HCT116 (cell line): Measurements from ENCODE around the gene BSN. TPM values are rescaled to one million over a fixed set of nuclear protein-coding genes. Genes with fewer than 3 reads are reported as not detected.

Experiments used
- ATAC-seq: fragments of 200-7000 bp; cut with Tn5 transposase; 2 replicates; pipeline ENCODE4 v1.9.1; 2020; ENCODE audit warnings: mild to moderate bottlenecking, moderate library complexity
- BruUV-seq: library from RNA; stranded (reverse); fragments of 400-500 nt; replicated peaks from 2 replicates; lab custom pipeline; 2021; lab: Mats Ljungman, UMichigan
- CTCF ChIA-PET: fragments of 300-600 bp; sonication (Branson Sonifier 250); formaldehyde crosslinking; loops from one replicate; lab custom pipeline; 2021; ENCODE audit warnings: antibody characterized with exemption; lab: Charles Lee
- POLR2A ChIA-PET: fragments of 300-600, 350-600 bp; sonication (Branson Sonifier 250); formaldehyde crosslinking; loops from one replicate; lab custom pipeline; 2021; ENCODE audit warnings: antibody characterized with exemption; lab: Charles Lee
- RAD21 ChIA-PET, 2 experiments: fragments of 300-600 bp; sonication (Branson Sonifier 250); formaldehyde crosslinking; loops; one replicate each; lab custom pipeline; 2023; ENCODE audit warnings: low total read pairs in 2 of 2; ENCODE audit not compliant: uncharacterized antibody in 2 of 2, unreplicated experiment in 2 of 2, low non-redundant PET in 1 of 2; lab: Charles Lee
- DNase-seq: peaks from one replicate; pipeline ENCODE4 v3.0.0-alpha.2; 2010; ENCODE audit warnings: low read depth, low spot score
- H2AFZ ChIP-seq: fragments of 200-600 bp; shearing (Covaris generic), sonication (generic); 2 replicates; pipeline ENCODE4 v1.6.1; 2017; ENCODE audit warnings: low read depth, mixed run types, mixed read lengths, antibody characterized with exemption, low read length; ENCODE audit not compliant: poor library complexity, severe bottlenecking
- H3K27ac ChIP-seq: 2 replicates; pipeline ENCODE4 v1.5.1; 2012; ENCODE audit warnings: low read depth, low read length
- H3K27me3 ChIP-seq: fragments of 200-600 bp; sonication (generic); 2 replicates; pipeline ENCODE4 v1.6.1; 2016; ENCODE audit warnings: mixed run types, low read length, mixed read lengths; ENCODE audit not compliant: insufficient read depth
- H3K36me3 ChIP-seq, 2 experiments: fragments of 200-500 bp in 1 of 2; fragments of 200-600 bp in 1 of 2; sonication (Bioruptor generic) in 1 of 2; sonication (generic) in 1 of 2; 2 replicates each; pipeline versions ENCODE4 v1.5.1 to v1.6.1; 2014 to 2016; ENCODE audit warnings: low read length in 2 of 2, inconsistent platforms in 1 of 2, mixed read lengths in 1 of 2, mixed run types in 1 of 2; ENCODE audit not compliant: insufficient read depth in 2 of 2, control insufficient read depth in 1 of 2
- H3K4me1 ChIP-seq, 2 experiments: fragments of 200-600 bp in 1 of 2; sonication (generic) in 1 of 2; 2 replicates each; pipeline versions ENCODE4 v1.5.1 to v1.6.1; 2012 to 2017; ENCODE audit warnings: low read length in 2 of 2, inconsistent platforms in 1 of 2, mild to moderate bottlenecking in 1 of 2, mixed read lengths in 1 of 2, mixed run types in 1 of 2, moderate library complexity in 1 of 2; ENCODE audit not compliant: insufficient read depth in 2 of 2, control insufficient read depth in 1 of 2
- H3K4me2 ChIP-seq: fragments of 200-600 bp; sonication (generic); 2 replicates; pipeline ENCODE4 v1.6.1; 2017; ENCODE audit warnings: mixed run types, low read length, mixed read lengths
- H3K4me3 ChIP-seq, 2 experiments: fragments of 200-600 bp in 1 of 2; sonication (generic) in 1 of 2; replicated peaks in 1 of 2; 2 replicates each; pipeline ENCODE4 v1.5.1; 2011 to 2016; ENCODE audit warnings: low read length in 2 of 2, control low read depth in 1 of 2, low read depth in 1 of 2, mild to moderate bottlenecking in 1 of 2, mixed read lengths in 1 of 2, mixed run types in 1 of 2
- H3K79me2 ChIP-seq: fragments of 200-600 bp; sonication (generic); 2 replicates; pipeline ENCODE4 v1.6.1; 2017; ENCODE audit warnings: mild to moderate bottlenecking, mixed run types, low read length, moderate library complexity, mixed read lengths; ENCODE audit not compliant: insufficient read depth
- H3K9ac ChIP-seq: fragments of 200-600 bp; sonication (generic); 2 replicates; pipeline ENCODE4 v1.6.1; 2016; ENCODE audit warnings: low read length, mixed read lengths
- H3K9me2 ChIP-seq: fragments of 200-600 bp; sonication (generic), shearing (Covaris generic); 2 replicates; pipeline ENCODE4 v1.6.1; 2017; ENCODE audit warnings: mixed run types, mild to moderate bottlenecking, moderate library complexity; ENCODE audit not compliant: insufficient read depth
- H3K9me3 ChIP-seq, 2 experiments: fragments of 200-500 bp in 1 of 2; fragments of 200-600 bp in 1 of 2; sonication (Bioruptor generic) in 1 of 2; sonication (generic) in 1 of 2; 2 replicates each; pipeline ENCODE4 v1.6.1; 2014 to 2017; ENCODE audit warnings: low read length in 2 of 2, mixed read lengths in 2 of 2, inconsistent platforms in 1 of 2, low read depth in 1 of 2, mild to moderate bottlenecking in 1 of 2, mixed run types in 1 of 2, moderate library complexity in 1 of 2; ENCODE audit not compliant: control insufficient read depth in 1 of 2, insufficient read depth in 1 of 2
- H4K20me1 ChIP-seq: fragments of 200-600 bp; sonication (generic), shearing (Covaris generic); 2 replicates; pipeline ENCODE4 v1.6.1; 2017; ENCODE audit warnings: mixed run types, mild to moderate bottlenecking, moderate library complexity; ENCODE audit not compliant: insufficient read depth
- CBX3 ChIP-seq: IDR thresholded peaks from 2 replicates; pipeline ENCODE4 v1.6.1; 2012; ENCODE audit warnings: low read depth
- CEBPB ChIP-seq: IDR thresholded peaks from 2 replicates; pipeline ENCODE4 v1.6.1; 2012; ENCODE audit warnings: low read depth
- EGR1 ChIP-seq: IDR thresholded peaks from 2 replicates; pipeline ENCODE4 v1.6.1; 2012; ENCODE audit warnings: low read depth
- ELF1 ChIP-seq: IDR thresholded peaks from 2 replicates; pipeline ENCODE4 v1.6.1; 2012; ENCODE audit warnings: low read depth, borderline replicate concordance
- EZH2 ChIP-seq: fragments of 200-600 bp; sonication (generic); IDR thresholded peaks from 2 replicates; pipeline ENCODE4 v1.6.1; 2017; ENCODE audit warnings: antibody characterized with exemption, mixed run types
- EZH2phosphoT487 ChIP-seq: fragments of 200-600 bp; IDR thresholded peaks from 2 replicates; pipeline ENCODE4 v1.6.1; 2018; ENCODE audit warnings: antibody characterized with exemption, borderline replicate concordance
- FOSL1 ChIP-seq: IDR thresholded peaks from 2 replicates; pipeline ENCODE4 v1.6.1; 2012; ENCODE audit warnings: low read depth
- JUND ChIP-seq: IDR thresholded peaks from 2 replicates; pipeline ENCODE4 v1.6.1; 2012
- POLR2A ChIP-seq: IDR thresholded peaks from 2 replicates; pipeline ENCODE4 v1.7.0; 2011; ENCODE audit warnings: borderline replicate concordance; ENCODE audit not compliant: insufficient read depth, insufficient read length; ENCODE audit errors: extremely low read depth
- POLR2AphosphoS5 ChIP-seq: IDR thresholded peaks from 2 replicates; pipeline ENCODE4 v1.6.1; 2011; ENCODE audit warnings: mild to moderate bottlenecking, low read depth, low read length, moderate library complexity
- RAD21 ChIP-seq: IDR thresholded peaks from 2 replicates; pipeline ENCODE4 v1.6.1; 2012; ENCODE audit warnings: low read depth, mild to moderate bottlenecking
- SIN3A ChIP-seq: IDR thresholded peaks from 2 replicates; pipeline ENCODE4 v1.6.1; 2012; ENCODE audit warnings: low read depth
- SP1 ChIP-seq: IDR thresholded peaks from 2 replicates; pipeline ENCODE4 v1.6.1; 2012; ENCODE audit warnings: low read depth
- SRF ChIP-seq: IDR thresholded peaks from 2 replicates; pipeline ENCODE4 v1.6.1; 2012; ENCODE audit warnings: low read depth
- TCF7L2 ChIP-seq: IDR thresholded peaks from 2 replicates; pipeline ENCODE4 v1.7.0; 2011; ENCODE audit warnings: borderline replicate concordance, inconsistent platforms; ENCODE audit not compliant: insufficient read depth, insufficient read length; ENCODE audit errors: extremely low read depth
- YY1 ChIP-seq: IDR thresholded peaks from 2 replicates; pipeline ENCODE4 v1.6.1; 2011; ENCODE audit warnings: low read length, low read depth, moderate library complexity, mild to moderate bottlenecking; ENCODE audit not compliant: insufficient replicate concordance; ENCODE audit errors: extremely low read depth
- ZFX ChIP-seq: fragments of 450-650 bp; IDR thresholded peaks from 2 replicates; pipeline ENCODE4 v1.6.1; 2017
- intact Hi-C: fragments of 100-400 bp; cut with micrococcal nuclease; formaldehyde crosslinking; loops from 2 replicates; pipeline ENCODE4 v1.10.0; 2022
- total RNA-seq: library from RNA; stranded (reverse); gene quantifications from one replicate; pipeline ENCODE4 v1.2.1, GENCODE V29; 2021; ENCODE audit not compliant: unreplicated experiment
- TF ChIP-seq, protein P1 (sequence below): IDR thresholded peaks from 2 replicates; pipeline ENCODE4 v1.6.1; 2012; ENCODE audit warnings: low read depth
- TF ChIP-seq, protein P2 (sequence below), 3 experiments: fragments of 200-600 bp in 1 of 3; sonication (generic) in 1 of 3; IDR thresholded peaks in 2 of 3; conservative IDR thresholded peaks in 1 of 3; 2 replicates each; pipeline ENCODE4 v1.5.1; 2012 to 2017; ENCODE audit warnings: low read depth in 2 of 3, low read length in 2 of 3, antibody characterized with exemption in 1 of 3, borderline replicate concordance in 1 of 3, control low read depth in 1 of 3, mild to moderate bottlenecking in 1 of 3, mixed read lengths in 1 of 3, mixed run types in 1 of 3, moderate library complexity in 1 of 3; ENCODE audit not compliant: insufficient read depth in 1 of 3
- TF ChIP-seq, protein P3 (sequence below): IDR thresholded peaks from 2 replicates; pipeline ENCODE4 v1.6.1; 2012
- TF ChIP-seq, protein P4 (sequence below): IDR thresholded peaks from 2 replicates; pipeline ENCODE4 v1.6.1; 2012

BSN gene
- total RNA-seq, 1 experiment from 2014 or later: 1.5 TPM

DNA sequence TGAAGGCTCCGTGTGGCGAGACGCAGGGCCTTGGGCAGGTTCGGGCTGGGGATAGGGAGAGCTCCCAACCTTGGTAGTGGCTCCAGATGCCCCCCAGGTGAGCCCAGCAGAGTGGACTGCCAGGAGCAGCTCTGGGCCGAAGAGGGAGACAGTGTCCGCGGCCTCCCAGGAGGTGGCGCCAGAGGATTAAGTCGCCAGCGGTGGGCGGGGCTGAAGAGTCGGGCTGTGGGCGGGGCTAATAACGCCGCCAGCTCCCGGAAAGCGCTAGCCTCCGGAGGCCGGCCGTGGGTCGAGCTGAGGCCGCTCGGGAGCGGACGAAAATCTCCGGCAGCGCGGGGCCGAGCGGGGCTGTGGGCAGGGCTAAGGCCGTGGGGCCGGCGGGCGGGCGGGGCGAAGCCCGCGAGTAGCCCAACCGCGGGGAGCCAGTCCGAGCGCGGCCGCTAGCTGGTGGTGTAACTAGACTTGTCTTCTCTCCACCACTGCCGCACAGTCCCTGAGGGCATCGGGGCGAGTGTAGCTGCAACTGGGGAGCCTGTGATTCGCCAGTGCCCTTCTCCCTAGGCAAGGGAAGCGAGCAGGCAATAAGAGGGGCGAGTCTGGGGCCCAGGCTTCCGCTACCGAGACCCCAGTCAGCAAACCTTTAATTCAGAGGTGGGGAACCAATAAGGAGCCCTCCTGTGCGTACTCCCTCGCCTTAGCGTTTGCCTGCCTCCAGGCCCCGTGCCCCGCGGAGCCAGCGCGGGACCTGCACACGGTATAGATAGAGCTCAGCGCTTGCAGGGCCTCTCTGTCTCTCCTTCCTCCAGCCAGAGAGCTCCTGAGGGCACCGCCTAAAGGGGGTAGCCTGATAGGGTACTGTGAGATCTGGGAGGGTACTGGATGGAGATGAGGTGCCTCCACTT, 14.4 kb upstream of the BSN start:
- peak overlapping the region; percentile 26 for H2AFZ ChIP-seq
- intact Hi-C loops: loop anchor here (1.0 to 2.0 kb wide), 2 partner anchors 131 to 299 kb away; no protein-coding TSS in a partner anchor
- TF ChIP-seq, protein P1, sequence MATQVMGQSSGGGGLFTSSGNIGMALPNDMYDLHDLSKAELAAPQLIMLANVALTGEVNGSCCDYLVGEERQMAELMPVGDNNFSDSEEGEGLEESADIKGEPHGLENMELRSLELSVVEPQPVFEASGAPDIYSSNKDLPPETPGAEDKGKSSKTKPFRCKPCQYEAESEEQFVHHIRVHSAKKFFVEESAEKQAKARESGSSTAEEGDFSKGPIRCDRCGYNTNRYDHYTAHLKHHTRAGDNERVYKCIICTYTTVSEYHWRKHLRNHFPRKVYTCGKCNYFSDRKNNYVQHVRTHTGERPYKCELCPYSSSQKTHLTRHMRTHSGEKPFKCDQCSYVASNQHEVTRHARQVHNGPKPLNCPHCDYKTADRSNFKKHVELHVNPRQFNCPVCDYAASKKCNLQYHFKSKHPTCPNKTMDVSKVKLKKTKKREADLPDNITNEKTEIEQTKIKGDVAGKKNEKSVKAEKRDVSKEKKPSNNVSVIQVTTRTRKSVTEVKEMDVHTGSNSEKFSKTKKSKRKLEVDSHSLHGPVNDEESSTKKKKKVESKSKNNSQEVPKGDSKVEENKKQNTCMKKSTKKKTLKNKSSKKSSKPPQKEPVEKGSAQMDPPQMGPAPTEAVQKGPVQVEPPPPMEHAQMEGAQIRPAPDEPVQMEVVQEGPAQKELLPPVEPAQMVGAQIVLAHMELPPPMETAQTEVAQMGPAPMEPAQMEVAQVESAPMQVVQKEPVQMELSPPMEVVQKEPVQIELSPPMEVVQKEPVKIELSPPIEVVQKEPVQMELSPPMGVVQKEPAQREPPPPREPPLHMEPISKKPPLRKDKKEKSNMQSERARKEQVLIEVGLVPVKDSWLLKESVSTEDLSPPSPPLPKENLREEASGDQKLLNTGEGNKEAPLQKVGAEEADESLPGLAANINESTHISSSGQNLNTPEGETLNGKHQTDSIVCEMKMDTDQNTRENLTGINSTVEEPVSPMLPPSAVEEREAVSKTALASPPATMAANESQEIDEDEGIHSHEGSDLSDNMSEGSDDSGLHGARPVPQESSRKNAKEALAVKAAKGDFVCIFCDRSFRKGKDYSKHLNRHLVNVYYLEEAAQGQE: no peak
- TF ChIP-seq, protein P2, sequence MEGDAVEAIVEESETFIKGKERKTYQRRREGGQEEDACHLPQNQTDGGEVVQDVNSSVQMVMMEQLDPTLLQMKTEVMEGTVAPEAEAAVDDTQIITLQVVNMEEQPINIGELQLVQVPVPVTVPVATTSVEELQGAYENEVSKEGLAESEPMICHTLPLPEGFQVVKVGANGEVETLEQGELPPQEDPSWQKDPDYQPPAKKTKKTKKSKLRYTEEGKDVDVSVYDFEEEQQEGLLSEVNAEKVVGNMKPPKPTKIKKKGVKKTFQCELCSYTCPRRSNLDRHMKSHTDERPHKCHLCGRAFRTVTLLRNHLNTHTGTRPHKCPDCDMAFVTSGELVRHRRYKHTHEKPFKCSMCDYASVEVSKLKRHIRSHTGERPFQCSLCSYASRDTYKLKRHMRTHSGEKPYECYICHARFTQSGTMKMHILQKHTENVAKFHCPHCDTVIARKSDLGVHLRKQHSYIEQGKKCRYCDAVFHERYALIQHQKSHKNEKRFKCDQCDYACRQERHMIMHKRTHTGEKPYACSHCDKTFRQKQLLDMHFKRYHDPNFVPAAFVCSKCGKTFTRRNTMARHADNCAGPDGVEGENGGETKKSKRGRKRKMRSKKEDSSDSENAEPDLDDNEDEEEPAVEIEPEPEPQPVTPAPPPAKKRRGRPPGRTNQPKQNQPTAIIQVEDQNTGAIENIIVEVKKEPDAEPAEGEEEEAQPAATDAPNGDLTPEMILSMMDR (IDR thresholded peaks at IDR 0.05 in 2 of 3, conservative IDR thresholded peaks at IDR 0.05 in 1 of 3; ENCODE audit: borderline replicate concordance in 1 of 3, insufficient read depth in 1 of 3, low read depth in 2 of 3, low read length in 2 of 3): peak; percentile 82 to 92 (median 91)
- no peak for TF ChIP-seq CEBPB
- TF ChIP-seq FOSL1: no peak
- no peak for TF ChIP-seq EZH2phosphoT487
- peak; percentile 83 for TF ChIP-seq POLR2AphosphoS5
- TF ChIP-seq EZH2: no peak
- TF ChIP-seq RAD21: peak; percentile 99
- no peak for TF ChIP-seq SP1
- no peak for TF ChIP-seq JUND
- no peak for TF ChIP-seq ELF1
- TF ChIP-seq YY1: peak; percentile 51
- TF ChIP-seq CBX3: no peak
- no peak for TF ChIP-seq SIN3A
- peak; percentile 23; the same call in 1 of the 2 replicates for TF ChIP-seq ZFX
- no peak for TF ChIP-seq TCF7L2
- TF ChIP-seq EGR1: no peak
- no peak for TF ChIP-seq POLR2A
- TF ChIP-seq SRF: no peak
- TF ChIP-seq, protein P3, sequence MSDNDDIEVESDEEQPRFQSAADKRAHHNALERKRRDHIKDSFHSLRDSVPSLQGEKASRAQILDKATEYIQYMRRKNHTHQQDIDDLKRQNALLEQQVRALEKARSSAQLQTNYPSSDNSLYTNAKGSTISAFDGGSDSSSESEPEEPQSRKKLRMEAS: no peak
- TF ChIP-seq, protein P4, sequence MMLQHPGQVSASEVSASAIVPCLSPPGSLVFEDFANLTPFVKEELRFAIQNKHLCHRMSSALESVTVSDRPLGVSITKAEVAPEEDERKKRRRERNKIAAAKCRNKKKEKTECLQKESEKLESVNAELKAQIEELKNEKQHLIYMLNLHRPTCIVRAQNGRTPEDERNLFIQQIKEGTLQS: no peak
- H3K36me3 ChIP-seq: 0 out of 4 replicates have a peak, but pooled peaks cover 0 to 2% of the 10 kb centered on the region in 2 experiments
- H4K20me1 ChIP-seq: no peaks in the 10 kb centered on the region
- H3K79me2 ChIP-seq: no peaks in the 10 kb centered on the region
- ChIA-PET POLR2A (interaction anchor here (0.6 to 2.5 kb wide), 4 partner anchors 15 to 183 kb away, joined by 3 to 26 read pairs (median 6); partner anchors contain the start of gene BSN), RAD21 (interaction anchor here (0.5 to 2.0 kb wide), 13 partner anchors 14 to 718 kb away, joined by 3 to 49 read pairs (median 4); partner anchors contain the start of gene BSN (in 1 of the 2)), CTCF (interaction anchor here (0.6 to 4.9 kb wide), 30 partner anchors 8 to 696 kb away, joined by 3 to 159 read pairs (median 5); partner anchors contain the start of genes BSN, CDHR4, DAG1 and INKA1)
- H3K27me3 ChIP-seq: peaks cover 14% of the 10 kb centered on the region; the same call in 1 of the 2 replicates
- H3K4me1 ChIP-seq: peaks cover 7 to 14% of the 10 kb centered on the region in 2 experiments; a peak in 3 of 4 replicates
- DNase-seq (peak; percentile 76), ATAC-seq (peak; percentile 96)
- peak overlapping the region; percentile 52 for H3K9ac ChIP-seq
- TSS peak; percentile 44 for BruUV-seq
- H3K4me2 ChIP-seq: peak overlapping the region; percentile 88
- H3K9me3 ChIP-seq: no peaks in the 10 kb centered on the region
- peak overlapping the region; percentile 56 for H3K27ac ChIP-seq
- no peaks in the 10 kb centered on the region for H3K9me2 ChIP-seq
- H3K4me3 ChIP-seq: peak overlapping the region; percentile 46 to 57
